Measurements from ENCODE around the gene SIVA1.
A peak's percentile ranks its signal among the peaks of the same experiment; 100 is the strongest.

DNA sequence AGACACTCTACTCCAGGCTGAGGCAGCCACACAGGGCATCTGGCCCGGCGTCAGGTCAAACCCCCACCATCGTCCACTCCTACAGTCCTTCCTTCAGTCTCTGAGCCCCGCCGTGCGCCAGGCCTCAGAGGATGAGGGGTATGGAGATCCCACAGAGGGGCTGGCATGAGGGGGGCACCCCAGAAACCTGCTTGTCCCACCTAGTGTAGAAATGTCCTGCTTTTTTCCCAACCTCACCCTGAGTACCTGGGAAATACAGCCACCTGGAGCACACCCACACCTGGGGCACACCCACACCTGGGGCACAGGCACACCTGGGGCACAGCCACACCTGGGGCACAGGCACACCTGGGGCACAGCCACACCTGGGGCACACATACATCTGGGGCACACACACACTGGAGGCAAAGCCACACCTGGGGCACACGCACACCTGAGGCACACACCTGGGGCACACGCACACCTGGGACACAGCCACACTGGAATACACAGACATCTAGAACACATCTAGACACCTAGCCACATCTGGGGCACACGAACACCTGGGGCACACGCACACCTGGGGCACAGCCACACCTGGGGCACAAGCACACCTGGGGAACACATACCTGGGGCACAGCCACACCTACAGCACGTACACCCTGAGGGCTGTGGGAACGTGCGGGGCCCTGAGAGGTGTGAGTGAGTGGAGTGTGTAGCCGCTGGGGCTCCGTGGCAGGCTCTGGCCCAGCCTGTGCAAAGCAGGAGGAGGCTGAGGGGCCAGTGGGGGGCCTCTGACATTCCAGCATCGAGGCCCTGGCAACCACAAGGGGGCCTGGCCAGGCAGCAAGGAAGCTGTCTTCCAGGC lies 24.2 kb downstream of the SIVA1 start:
- TF ChIP-seq, protein P1, sequence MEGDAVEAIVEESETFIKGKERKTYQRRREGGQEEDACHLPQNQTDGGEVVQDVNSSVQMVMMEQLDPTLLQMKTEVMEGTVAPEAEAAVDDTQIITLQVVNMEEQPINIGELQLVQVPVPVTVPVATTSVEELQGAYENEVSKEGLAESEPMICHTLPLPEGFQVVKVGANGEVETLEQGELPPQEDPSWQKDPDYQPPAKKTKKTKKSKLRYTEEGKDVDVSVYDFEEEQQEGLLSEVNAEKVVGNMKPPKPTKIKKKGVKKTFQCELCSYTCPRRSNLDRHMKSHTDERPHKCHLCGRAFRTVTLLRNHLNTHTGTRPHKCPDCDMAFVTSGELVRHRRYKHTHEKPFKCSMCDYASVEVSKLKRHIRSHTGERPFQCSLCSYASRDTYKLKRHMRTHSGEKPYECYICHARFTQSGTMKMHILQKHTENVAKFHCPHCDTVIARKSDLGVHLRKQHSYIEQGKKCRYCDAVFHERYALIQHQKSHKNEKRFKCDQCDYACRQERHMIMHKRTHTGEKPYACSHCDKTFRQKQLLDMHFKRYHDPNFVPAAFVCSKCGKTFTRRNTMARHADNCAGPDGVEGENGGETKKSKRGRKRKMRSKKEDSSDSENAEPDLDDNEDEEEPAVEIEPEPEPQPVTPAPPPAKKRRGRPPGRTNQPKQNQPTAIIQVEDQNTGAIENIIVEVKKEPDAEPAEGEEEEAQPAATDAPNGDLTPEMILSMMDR (conservative IDR thresholded peaks at IDR 0.05; ENCODE audit: low read depth, low read length): 0 out of 2 replicates have a peak, but pooled peaks have one; percentile 6
- no peak for TF ChIP-seq MAFK (IDR thresholded peaks at IDR 0.05; ENCODE audit: low read depth, low read length)
